Neural crest cell (in vitro differentiated cells): ENCODE data around the gene RCOR1. TPM values are rescaled to one million over a fixed set of nuclear protein-coding genes. Genes with fewer than 3 reads are reported as not detected.

Experiments used
- DNase-seq: peaks from one replicate; pipeline ENCODE4 v3.0.0; 2021; ENCODE audit warnings: low read depth, mixed read lengths, low spot score
- H3K27ac Mint-ChIP-seq: one replicate; pipeline ENCODE4 v1.8.0; 2021; ENCODE audit warnings: mild to moderate bottlenecking, mixed read lengths; ENCODE audit not compliant: unreplicated experiment
- H3K27me3 Mint-ChIP-seq: 2 replicates; pipeline ENCODE4 v1.8.0; 2021; ENCODE audit warnings: low read depth, mild to moderate bottlenecking, mixed read lengths
- H3K36me3 Mint-ChIP-seq: 2 replicates; pipeline ENCODE4 v1.8.0; 2021; ENCODE audit warnings: low read depth, mild to moderate bottlenecking, mixed read lengths
- H3K4me1 Mint-ChIP-seq: 2 replicates; pipeline ENCODE4 v1.8.0; 2021; ENCODE audit warnings: mixed read lengths
- H3K4me3 Mint-ChIP-seq: one replicate; pipeline ENCODE4 v1.8.0; 2021; ENCODE audit warnings: mild to moderate bottlenecking, mixed read lengths
- H3K9me3 Mint-ChIP-seq: 2 replicates; pipeline ENCODE4 v1.8.0; 2021; ENCODE audit warnings: mixed read lengths
- CTCF ChIP-seq: fragments of 200-600 bp; sonication (generic); conservative IDR thresholded peaks from 2 replicates; pipeline ENCODE4 v1.5.0; 2021; ENCODE audit warnings: antibody characterized with exemption, mild to moderate bottlenecking
- total RNA-seq: library from RNA; stranded (reverse); gene quantifications from 2 replicates; pipeline ENCODE4 v1.2.1, GENCODE V29; 2021

The RCOR1 gene
- total RNA-seq, 1 donor from 2014 or later = 27.8 TPM

GRCh38 chr14:102593061-102593824 lies 794 bp downstream of the RCOR1 start:
- H3K9me3 Mint-ChIP-seq = no peaks in the 10 kb centered on the region

GRCh38 chr14:102593825-102594137 lies 1.3 kb downstream of the RCOR1 start:
- Mint-ChIP-seq H3K4me1 (peaks cover 37% of the 10 kb centered on the region), H3K27ac (peak overlapping the region; percentile 80), H3K4me3 (peak overlapping the region; percentile 90), H3K27me3 (no peaks in the 10 kb centered on the region), H3K36me3 (no peaks in the 10 kb centered on the region), H3K9me3 (no peaks in the 10 kb centered on the region)
- no peak for DNase-seq
- no peak for TF ChIP-seq CTCF

More at GRCh38 chr14:102593061-102593824, 794 bp downstream of the RCOR1 start:
- H3K4me1 Mint-ChIP-seq = peaks cover 37% of the 10 kb centered on the region
- TF ChIP-seq CTCF = peak; percentile 59
- no peaks in the 10 kb centered on the region for H3K36me3 Mint-ChIP-seq
- H3K4me3 Mint-ChIP-seq = peak overlapping the region; percentile 90
- no peaks in the 10 kb centered on the region for H3K27me3 Mint-ChIP-seq
- DNase-seq = peak; percentile 38
- peak overlapping the region; percentile 80 for H3K27ac Mint-ChIP-seq

- Mint-ChIP-seq H3K4me1 (peaks cover 36% of the 10 kb centered on the region), H3K36me3 (no peaks in the 10 kb centered on the region), H3K9me3 (no peaks in the 10 kb centered on the region), H3K27me3 (no peaks in the 10 kb centered on the region), H3K4me3 (peak overlapping the region; percentile 90), H3K27ac (no peak overlapping the region)
- TF ChIP-seq CTCF = peak; percentile 84
- DNase-seq = peak; percentile 49
Observed at GRCh38 chr14:102594514-102595175, 2.2 kb downstream of the RCOR1 start.

- TF ChIP-seq CTCF = no peak
- no peak for DNase-seq
- H3K27ac Mint-ChIP-seq = no peak overlapping the region
- no peaks in the 10 kb centered on the region for H3K36me3 Mint-ChIP-seq
- no peak overlapping the region for H3K4me3 Mint-ChIP-seq
- no peaks in the 10 kb centered on the region for H3K9me3 Mint-ChIP-seq
- H3K4me1 Mint-ChIP-seq = peaks cover 27% of the 10 kb centered on the region
- H3K27me3 Mint-ChIP-seq = no peaks in the 10 kb centered on the region
Observed at GRCh38 chr14:102601378-102601925, 9.0 kb downstream of the RCOR1 start.

- Mint-ChIP-seq H3K4me3 (no peak overlapping the region), H3K27me3 (no peaks in the 10 kb centered on the region), H3K4me1 (peaks cover 27% of the 10 kb centered on the region), H3K36me3 (no peaks in the 10 kb centered on the region), H3K27ac (peak overlapping the region; percentile 67), H3K9me3 (no peaks in the 10 kb centered on the region)
- no peak for DNase-seq
- TF ChIP-seq CTCF = no peak
Observed at GRCh38 chr14:102602421-102603292, 10.2 kb downstream of the RCOR1 start.
